Body of pancreas (tissue), 4 donors: Measurements from ENCODE around the gene NUCKS1.

Experiments
- POLR2A ChIP-seq, 3 donors: fragments of 450-650 bp; IDR thresholded peaks; one replicate each; pipeline ENCODE4 v1.6.1; 2016; ENCODE audit warnings: antibody characterized with exemption in 3 of 3, mild to moderate bottlenecking in 2 of 3
- TF ChIP-seq, protein P1 (sequence below), 7 experiments: fragments of 450-650 bp in 4 of 7; fragments of 200-600 bp in 3 of 7; sonication (generic) in 3 of 7; IDR thresholded peaks; one replicate each; pipeline ENCODE4 v1.5.1; 2016 to 2019; ENCODE audit warnings: antibody characterized with exemption in 7 of 7

DNA sequence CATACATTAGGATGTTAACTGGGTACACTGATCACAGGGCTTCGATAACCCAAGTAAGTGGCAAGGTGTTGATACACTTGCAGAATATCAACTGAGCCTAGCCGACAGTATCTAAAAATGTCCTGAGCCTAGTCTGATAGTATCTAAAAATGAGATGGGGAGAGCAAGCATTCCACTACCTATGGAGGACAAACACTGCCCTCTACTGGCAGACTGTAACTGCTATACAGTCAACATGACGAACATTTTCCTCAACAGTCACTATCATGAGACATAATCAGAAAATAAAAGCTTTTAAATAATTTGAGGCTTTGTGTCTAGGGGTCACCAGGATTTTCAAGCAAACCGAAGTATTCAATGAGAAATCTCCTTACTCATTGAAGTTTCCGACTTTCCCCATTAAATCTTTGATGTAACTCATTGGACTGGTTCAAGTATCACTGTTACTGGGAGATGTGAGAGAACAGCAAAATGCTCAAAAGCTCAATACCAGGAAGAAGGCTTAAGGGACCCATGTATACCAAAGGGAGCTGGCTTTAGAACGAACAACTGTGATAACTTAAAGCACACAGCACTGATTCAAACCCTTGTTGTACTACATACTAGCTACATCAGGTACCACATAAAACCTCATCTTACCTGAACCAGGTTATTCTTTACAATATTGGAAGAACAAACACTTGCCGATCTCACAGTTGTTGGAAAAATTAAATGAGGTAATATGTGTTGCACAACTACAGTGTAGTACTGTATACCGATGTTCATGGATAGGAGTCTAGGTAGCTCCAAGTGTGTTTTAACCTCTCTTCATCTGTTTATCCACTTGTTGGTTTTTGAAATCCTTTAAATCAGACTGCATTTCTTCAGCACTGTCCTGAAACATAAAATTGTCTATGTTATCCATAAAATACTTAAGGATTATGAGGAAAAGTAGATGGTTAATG is 38.6 kb downstream of the NUCKS1 start:
- TF ChIP-seq, protein P1, sequence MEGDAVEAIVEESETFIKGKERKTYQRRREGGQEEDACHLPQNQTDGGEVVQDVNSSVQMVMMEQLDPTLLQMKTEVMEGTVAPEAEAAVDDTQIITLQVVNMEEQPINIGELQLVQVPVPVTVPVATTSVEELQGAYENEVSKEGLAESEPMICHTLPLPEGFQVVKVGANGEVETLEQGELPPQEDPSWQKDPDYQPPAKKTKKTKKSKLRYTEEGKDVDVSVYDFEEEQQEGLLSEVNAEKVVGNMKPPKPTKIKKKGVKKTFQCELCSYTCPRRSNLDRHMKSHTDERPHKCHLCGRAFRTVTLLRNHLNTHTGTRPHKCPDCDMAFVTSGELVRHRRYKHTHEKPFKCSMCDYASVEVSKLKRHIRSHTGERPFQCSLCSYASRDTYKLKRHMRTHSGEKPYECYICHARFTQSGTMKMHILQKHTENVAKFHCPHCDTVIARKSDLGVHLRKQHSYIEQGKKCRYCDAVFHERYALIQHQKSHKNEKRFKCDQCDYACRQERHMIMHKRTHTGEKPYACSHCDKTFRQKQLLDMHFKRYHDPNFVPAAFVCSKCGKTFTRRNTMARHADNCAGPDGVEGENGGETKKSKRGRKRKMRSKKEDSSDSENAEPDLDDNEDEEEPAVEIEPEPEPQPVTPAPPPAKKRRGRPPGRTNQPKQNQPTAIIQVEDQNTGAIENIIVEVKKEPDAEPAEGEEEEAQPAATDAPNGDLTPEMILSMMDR (IDR thresholded peaks at IDR 0.05), result peak in 6 of 7 experiments; percentile 69 to 90 (median 85)
- TF ChIP-seq POLR2A (IDR thresholded peaks at IDR 0.05), result no peak
